Stimulated activated CD4-positive, alpha-beta T cell treated with anti-CD3 and anti-CD28 coated beads, Interleukin-1b, Interleukin-23, amount 100 ng/mL, for 4 hours (primary cell): ENCODE data around the gene C1orf21.

Source experiments
- DNase-seq, 2 donors: peaks; one replicate each; pipeline ENCODE4 v3.0.0-alpha.2; 2020; ENCODE audit warnings: low read depth in 2 of 2

C1orf21 gene

DNA sequence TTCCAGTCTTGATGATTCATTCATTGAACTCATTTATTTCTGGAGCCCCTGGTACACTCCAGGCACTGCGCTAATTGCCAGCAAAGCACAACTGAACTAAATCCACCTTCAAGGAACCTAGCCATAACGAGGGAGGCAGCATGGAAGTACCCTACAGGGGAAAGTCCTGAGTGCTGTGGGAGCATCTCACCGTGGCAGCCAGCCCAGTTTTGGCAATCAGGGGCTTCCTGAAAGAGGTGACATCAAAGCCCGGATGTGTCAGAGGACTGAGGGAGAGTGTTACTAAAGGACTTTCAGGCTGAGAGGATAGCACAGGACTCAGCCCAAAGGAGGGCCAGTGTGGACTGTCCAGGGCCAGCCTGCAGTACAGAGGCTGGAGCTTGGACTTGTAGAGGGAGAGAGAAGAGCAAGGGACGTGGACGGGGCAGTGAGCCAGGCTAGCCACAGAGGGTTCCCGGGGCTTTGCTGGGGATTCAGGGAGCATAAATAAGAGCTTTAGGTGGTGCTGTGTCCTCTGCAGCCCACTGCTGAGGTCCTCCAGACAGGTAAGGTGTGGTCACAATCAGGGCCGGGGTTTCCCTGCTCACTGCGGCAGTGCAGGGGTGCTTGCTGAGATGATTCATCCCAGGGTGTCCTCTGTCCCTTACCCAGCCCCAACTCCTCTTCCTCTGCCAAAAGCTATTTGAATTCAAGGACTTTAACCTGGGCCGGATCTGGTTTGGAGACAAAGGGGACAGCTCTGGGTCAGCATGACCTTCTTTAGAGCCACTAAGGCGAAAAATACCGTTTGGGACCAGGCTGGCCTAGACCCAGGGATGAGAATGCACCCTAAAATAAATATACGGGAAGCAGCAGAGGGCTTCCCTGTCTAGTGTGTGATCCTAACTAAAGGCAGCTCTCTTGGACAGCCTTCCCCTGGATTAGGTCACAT, 239.5 kb downstream of the C1orf21 start:
- no peak for DNase-seq

GRCh38 chr1:184627007-184627341, 240.1 kb downstream of the C1orf21 start:
- DNase-seq = no peak

GRCh38 chr1:184629266-184629665, 242.4 kb downstream of the C1orf21 start:
- DNase-seq = no peak

GRCh38 chr1:184630679-184631060, 243.8 kb downstream of the C1orf21 start:
- no peak for DNase-seq

DNA sequence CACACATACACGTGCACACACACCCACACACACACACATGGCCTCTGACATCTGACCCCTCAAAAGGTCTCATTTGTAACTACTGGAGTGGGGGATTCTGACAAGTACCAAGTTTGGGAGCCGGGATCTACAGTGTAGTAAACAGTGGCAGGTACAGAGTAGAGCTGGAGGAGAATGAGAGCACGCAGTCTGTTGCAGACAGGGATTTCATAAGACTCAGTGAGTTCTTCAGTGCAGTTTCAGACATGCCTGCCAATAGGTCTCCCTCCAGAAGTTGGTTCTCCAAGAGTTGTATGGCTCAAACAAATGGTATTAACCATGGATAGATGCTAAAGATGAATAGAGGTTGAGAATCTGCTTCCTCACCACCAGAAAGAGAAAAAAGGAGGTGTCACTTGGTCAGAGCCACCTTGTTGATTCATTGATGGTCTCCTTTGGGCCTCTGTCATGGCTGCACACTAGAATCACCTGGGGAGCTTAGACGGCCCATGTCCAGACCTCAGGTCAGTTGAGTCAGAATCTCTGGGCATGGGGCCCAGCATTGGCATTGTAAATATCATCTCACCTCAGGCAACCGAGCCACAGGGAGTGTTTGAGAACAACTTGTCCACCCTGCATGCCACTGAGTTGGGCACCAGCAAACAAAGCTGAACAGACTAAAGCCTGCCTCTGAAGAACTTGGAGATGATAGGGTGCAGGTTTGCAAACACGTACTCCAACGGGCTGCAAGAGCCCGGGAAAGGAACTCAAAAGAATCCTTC, 245.8 kb downstream of the C1orf21 start:
- DNase-seq = no peak

- no peak for DNase-seq
These were observed 247.0 kb downstream of the C1orf21 start for GRCh38 chr1:184633785-184634184.

DNA sequence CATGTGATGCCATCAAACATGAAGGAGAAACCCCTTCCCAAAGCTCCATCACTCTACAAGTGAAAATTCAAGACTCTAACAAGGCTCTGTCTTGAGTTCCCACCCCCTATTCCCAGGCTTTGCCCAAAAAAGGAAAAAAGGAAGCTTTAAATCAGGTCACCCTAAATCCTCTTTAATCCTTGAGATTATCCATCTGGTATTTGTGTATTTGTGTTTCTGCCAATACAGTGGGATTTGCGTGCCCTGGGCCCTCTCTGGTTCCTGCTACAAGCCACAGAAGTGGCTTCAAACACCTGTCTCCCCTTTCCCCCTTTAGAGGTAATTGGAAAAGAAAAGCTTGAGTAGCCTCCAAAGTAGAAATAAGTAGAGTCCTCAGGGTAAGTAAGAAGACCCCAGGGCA, 247.5 kb downstream of the C1orf21 start:
- no peak for DNase-seq

GRCh38 chr1:184635347-184635979, 248.6 kb downstream of the C1orf21 start:
- DNase-seq = no peak

GRCh38 chr1:184635980-184636431, 249.2 kb downstream of the C1orf21 start:
- no peak for DNase-seq

- no peak for DNase-seq
These were observed 250.9 kb downstream of the C1orf21 start for GRCh38 chr1:184637664-184638240.

- no peak for DNase-seq
These were observed 252.4 kb downstream of the C1orf21 start for GRCh38 chr1:184639205-184639604.

- no peak for DNase-seq
These were observed 253.7 kb downstream of the C1orf21 start for GRCh38 chr1:184640505-184640904.

DNA sequence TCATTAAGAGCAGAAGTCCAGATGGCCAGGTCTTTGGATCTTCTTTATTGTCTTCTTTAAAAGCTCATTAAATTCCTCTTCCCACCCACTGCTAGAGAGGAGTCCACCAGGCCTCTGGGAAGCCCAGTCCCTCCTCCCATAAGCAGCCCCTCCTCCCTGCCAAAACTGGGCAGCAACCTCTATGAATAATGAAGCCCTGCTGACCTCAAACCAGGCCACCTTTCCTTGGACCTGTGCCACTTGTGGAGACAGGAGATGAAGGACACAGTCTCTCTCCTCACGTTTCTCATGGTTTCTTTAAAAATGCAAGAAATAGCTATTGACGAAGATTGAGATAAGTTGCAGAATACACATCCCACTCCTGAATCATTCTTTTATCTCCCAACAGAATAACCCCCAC, 255.1 kb downstream of the C1orf21 start:
- DNase-seq = no peak

GRCh38 chr1:184643661-184644060, 256.8 kb downstream of the C1orf21 start:
- no peak for DNase-seq

DNA sequence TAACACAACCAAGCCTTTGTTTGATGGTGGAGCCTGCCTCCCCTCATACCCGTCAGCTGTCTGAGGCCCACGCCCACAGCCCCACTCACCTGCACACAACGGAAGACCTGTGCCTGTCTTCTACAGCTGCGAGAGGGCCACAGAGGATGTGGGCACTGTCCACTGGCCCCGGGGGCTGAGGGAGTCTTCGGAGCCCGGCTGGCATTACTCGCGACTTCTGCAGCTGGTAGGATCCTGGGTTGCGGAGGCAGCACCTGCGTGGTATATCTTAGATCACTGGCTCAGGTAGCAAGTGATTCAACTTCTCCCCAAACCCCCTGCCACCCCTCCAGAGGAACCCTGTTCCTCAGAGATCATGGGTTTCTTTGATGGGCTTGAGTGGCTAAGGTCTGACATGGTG, 257.9 kb downstream of the C1orf21 start:
- no peak for DNase-seq

DNA sequence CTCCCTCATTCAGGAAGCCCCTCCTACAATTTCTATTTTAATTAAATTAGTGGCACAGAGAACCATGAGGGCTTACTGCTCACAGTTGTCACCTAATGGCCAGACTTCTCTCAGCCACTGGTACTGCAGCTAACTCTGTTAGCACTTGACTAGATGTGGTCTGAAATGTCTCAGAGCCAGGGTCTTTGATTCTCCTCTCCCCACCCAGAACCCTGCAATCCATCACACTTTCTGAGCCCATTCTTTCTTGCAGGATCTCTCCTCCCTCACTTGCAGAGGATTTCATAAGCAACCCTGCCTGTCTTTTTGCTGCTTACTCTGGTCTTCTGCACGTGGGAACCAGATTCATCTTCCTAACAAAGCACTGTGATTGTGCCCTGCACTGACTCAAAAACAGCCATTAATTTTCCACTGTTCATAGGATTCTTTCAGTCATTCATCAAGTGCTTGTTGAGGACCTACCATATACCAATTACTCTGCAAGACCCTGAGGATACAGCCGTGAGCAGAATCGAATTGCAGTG, 259.4 kb downstream of the C1orf21 start:
- DNase-seq = no peak

DNA sequence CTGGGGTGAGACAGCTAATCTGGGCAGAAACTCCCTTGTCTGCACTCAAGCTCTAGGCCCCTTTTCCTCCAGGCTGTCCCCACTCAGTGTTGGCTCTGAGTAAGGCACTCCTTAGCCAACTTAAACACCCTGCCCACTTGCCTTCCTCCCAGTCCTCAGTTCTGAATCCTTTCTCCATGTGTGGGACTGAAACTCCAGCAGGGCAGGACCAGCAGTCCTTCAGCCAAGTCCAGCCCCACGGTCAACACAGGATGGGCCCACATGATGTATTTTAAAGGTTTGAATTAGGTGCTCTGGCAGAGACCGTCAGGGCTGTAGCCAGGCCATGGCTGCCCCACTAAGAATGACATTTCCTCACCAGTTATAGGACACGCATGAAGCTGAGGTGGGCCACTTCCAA, 260.0 kb downstream of the C1orf21 start:
- DNase-seq = no peak

DNA sequence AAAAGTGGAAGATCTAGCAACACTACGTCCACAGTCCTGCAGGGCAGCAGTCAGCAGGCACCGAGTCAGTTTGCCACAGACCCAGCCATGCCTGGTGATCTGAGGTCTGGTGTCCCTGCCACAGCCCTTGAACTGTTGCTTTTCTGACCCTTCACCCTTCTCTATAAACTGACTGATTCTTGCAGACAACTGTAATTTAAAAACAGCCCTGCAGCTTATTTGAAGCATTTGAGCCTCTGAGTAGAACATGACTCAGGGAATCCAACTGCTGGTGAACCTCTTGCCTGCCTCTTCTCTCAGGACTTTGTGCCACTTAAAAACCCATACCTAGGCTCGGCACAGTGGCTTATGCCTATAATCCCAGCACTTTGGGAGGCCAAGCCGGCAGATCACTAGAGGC, 260.6 kb downstream of the C1orf21 start:
- no peak for DNase-seq

GRCh38 chr1:184648160-184648855, 261.5 kb downstream of the C1orf21 start:
- no peak for DNase-seq

DNA sequence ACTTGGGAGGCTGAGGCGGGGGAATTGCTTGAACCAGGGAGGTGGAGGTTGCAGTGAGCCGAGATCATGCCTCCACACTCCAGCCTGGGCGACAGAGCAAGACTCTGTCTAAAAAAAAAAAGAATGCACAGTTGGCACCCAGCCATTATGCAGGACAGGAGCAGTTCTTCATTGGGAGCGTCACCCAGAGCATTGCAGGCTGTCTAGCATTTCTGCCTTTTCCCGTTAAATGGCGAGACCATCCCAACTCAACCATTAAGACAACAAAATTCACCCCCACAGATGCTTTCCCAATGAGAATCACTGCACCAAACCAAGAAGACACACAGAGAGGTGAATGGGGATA, 262.0 kb downstream of the C1orf21 start:
- no peak for DNase-seq

- DNase-seq = no peak
These were observed 262.6 kb downstream of the C1orf21 start for GRCh38 chr1:184649451-184649888.
